K562 (cell line): Measurements from ENCODE around the gene ELK4. TPM values are rescaled to one million over a fixed set of nuclear protein-coding genes. Genes with fewer than 3 reads are reported as not detected.

ENCODE experiments used
- ATAC-seq: fragments of 200-7000 bp; cut with Tn5 transposase; 3 replicates; pipeline ENCODE4 v1.9.1; 2020; ENCODE audit warnings: moderate library complexity
- BruUV-seq: library from RNA; stranded (reverse); fragments of 400-500 nt; replicated peaks from 2 replicates; lab custom pipeline; 2021; lab: Mats Ljungman, UMichigan
- CTCF ChIA-PET: fragments of 300-600 bp; formaldehyde crosslinking; extraction: SDS; loops from one replicate; lab custom pipeline; 2021; ENCODE audit warnings: low intra/inter-chr PET ratio; lab: Yijun Ruan, JAX
- POLR2A ChIA-PET: fragments of 300-600, 350-650 bp; sonication (Branson Sonifier 250); formaldehyde crosslinking; extraction: SDS; loops from one replicate; lab custom pipeline; 2021; ENCODE audit warnings: antibody characterized with exemption, inconsistent platforms; lab: Yijun Ruan, JAX
- DNase-seq, 4 experiments: peaks; one replicate each; pipeline versions ENCODE4 v3.0.0 to v3.0.0-alpha.2; 2011 to 2018; ENCODE audit warnings: low spot score in 3 of 4, mixed read lengths in 3 of 4; ENCODE audit errors: extremely low read depth in 1 of 4
- FAIRE-seq: peaks from 2 replicates; lab custom pipeline; 2011; peaks lifted over from hg19 to GRCh38; lab: Jason Lieb, UNC
- H2AFZ ChIP-seq: 2 replicates; pipeline ENCODE4 v1.6.0; 2011; ENCODE audit warnings: low read depth, low read length, control low read depth, inconsistent platforms
- H3K27ac ChIP-seq: fragments of 200-600 bp; 3 replicates; pipeline ENCODE4 v1.8.0; 2011; ENCODE audit warnings: low read depth, mild to moderate bottlenecking, control low read depth, inconsistent platforms, low read length, moderate library complexity, mixed read lengths; ENCODE audit errors: extremely low read depth
- H3K27me3 ChIP-seq, 2 experiments: fragments of 300-600 bp in 1 of 2; 2 replicates in 1 of 2; 3 replicates in 1 of 2; pipeline versions ENCODE4 v1.6.0 to v1.8.0; 2011; ENCODE audit warnings: inconsistent platforms in 2 of 2, low read length in 2 of 2, mild to moderate bottlenecking in 1 of 2, mixed read lengths in 1 of 2, moderate library complexity in 1 of 2; ENCODE audit not compliant: control insufficient read depth in 2 of 2, insufficient read depth in 2 of 2
- H3K36me3 ChIP-seq: fragments of 300-600 bp; 3 replicates; pipeline ENCODE4 v1.8.0; 2011; ENCODE audit warnings: mild to moderate bottlenecking, low read length, inconsistent platforms; ENCODE audit not compliant: control insufficient read depth, insufficient read depth
- H3K4me1 ChIP-seq, 2 experiments: fragments of 200-600 bp in 1 of 2; replicated peaks in 1 of 2; 2 replicates in 1 of 2; 3 replicates in 1 of 2; pipeline versions ENCODE4 v1.5.1 to v1.8.0; 2011; ENCODE audit warnings: inconsistent platforms in 2 of 2, low read length in 2 of 2, mild to moderate bottlenecking in 1 of 2, mixed read lengths in 1 of 2, moderate library complexity in 1 of 2; ENCODE audit not compliant: control insufficient read depth in 2 of 2, insufficient read depth in 2 of 2
- H3K4me2 ChIP-seq: 2 replicates; pipeline ENCODE4 v1.6.1; 2011; ENCODE audit warnings: low read length, control low read depth, inconsistent platforms, mixed read lengths; ENCODE audit not compliant: insufficient read depth
- H3K4me3 ChIP-seq: fragments of 200-600 bp; sonication (generic), shearing (Covaris generic); 2 replicates; pipeline ENCODE4 v1.5.1; 2016; ENCODE audit warnings: control low read depth, inconsistent platforms
- H3K79me2 ChIP-seq: fragments of 200-600 bp; 3 replicates; pipeline ENCODE4 v1.8.0; 2011; ENCODE audit warnings: low read length, inconsistent platforms; ENCODE audit not compliant: control insufficient read depth, insufficient read depth
- H3K9ac ChIP-seq, 2 experiments: 2 replicates each; pipeline versions ENCODE4 v1.6.0 to v1.6.1; 2011; ENCODE audit warnings: low read depth in 2 of 2, low read length in 2 of 2, control low read depth in 1 of 2, inconsistent platforms in 1 of 2, mild to moderate bottlenecking in 1 of 2, mixed read lengths in 1 of 2; ENCODE audit not compliant: insufficient read depth in 1 of 2
- H3K9me1 ChIP-seq: one replicate; pipeline ENCODE4 v1.6.0; 2011; ENCODE audit warnings: inconsistent platforms, mild to moderate bottlenecking, low read length, moderate library complexity; ENCODE audit not compliant: control insufficient read depth, insufficient read depth
- H3K9me3 ChIP-seq: replicated peaks from 2 replicates; pipeline ENCODE4 v1.5.1; 2011; ENCODE audit warnings: low read depth, low read length, inconsistent platforms; ENCODE audit not compliant: control insufficient read depth, insufficient read depth
- H4K20me1 ChIP-seq: replicated peaks from 2 replicates; pipeline ENCODE4 v1.6.1; 2011; ENCODE audit warnings: low read length, inconsistent platforms, mixed read lengths; ENCODE audit not compliant: control insufficient read depth, insufficient read depth
- MBD2 ChIP-seq: sonication (generic); IDR thresholded peaks from 2 replicates; pipeline ENCODE4 v1.6.1; 2016; ENCODE audit warnings: low read depth, borderline replicate concordance
- TBP ChIP-seq: optimal IDR thresholded peaks from 2 replicates; pipeline ENCODE3; 2011; ENCODE audit warnings: low read depth, low read length, improper control_type of control experiment
- ZNF140 ChIP-seq: fragments of 250-450 bp; sonication (Bioruptor Pico); IDR thresholded peaks from 2 replicates; pipeline ENCODE4 v1.8.0; 2021; ENCODE audit warnings: moderate library complexity, mild to moderate bottlenecking, inconsistent platforms
- ZNF174 ChIP-seq: fragments of 250-450 bp; sonication (Bioruptor Pico); IDR thresholded peaks from 2 replicates; pipeline ENCODE4 v1.4.0; 2020; ENCODE audit warnings: mild to moderate bottlenecking
- ZNF395 ChIP-seq: fragments of 200-800 bp; sonication (Bioruptor generic); IDR thresholded peaks from 2 replicates; pipeline ENCODE4 v1.6.1; 2017; ENCODE audit warnings: missing genetic modification characterization, missing compliant biosample characterization
- WGBS: fragments of 100-300 bp; shearing (Covaris generic); methylation state at CpG from one replicate; pipeline ENCODE4 v1.1.6; 2016; ENCODE audit warnings: low coverage, mixed read lengths; ENCODE audit not compliant: insufficient coverage; ENCODE audit errors: missing lambda C conversion rate; 5-methylcytosine and 5-hydroxymethylcytosine counted together
- in situ Hi-C: fragments of 300-500 bp; cut with MboI; formaldehyde crosslinking; loops from 4 replicates; pipeline ENCODE4 v1.15.0; 2018; ENCODE audit warnings: inconsistent platforms, mixed read lengths
- intact Hi-C: fragments of 100-400 bp; cut with micrococcal nuclease; formaldehyde crosslinking; loops from 2 replicates; pipeline ENCODE4 v1.14.2; 2022
- polyA plus RNA-seq, 8 experiments: library from polyadenylated mRNA; depleted of rRNA in 4 of 8; stranded (reverse) in 5 of 8; unstranded in 3 of 8; fragments of >200 nt; fragmentation: Nextera tagmentation in 2 of 8; fragmentation: Illumina TruSeq in 1 of 8; extraction: Ambion mirVana in 2 of 8; extraction: Trizol in 1 of 8; gene quantifications; 2 replicates each; pipeline versions ENCODE4 v1.2.1 to v1.2.3, GENCODE V29; 2011 to 2014; ENCODE audit warnings: inconsistent platforms in 1 of 8, missing spikeins in 1 of 8
- total RNA-seq, 7 experiments: library from RNA; depleted of rRNA in 6 of 7; stranded (reverse); fragments of >200 nt in 6 of 7; fragmentation: Illumina TruSeq in 2 of 7; extraction: Trizol in 2 of 7; gene quantifications; 2 replicates each; pipeline versions ENCODE4 v1.2.1 to v1.2.3, GENCODE V29; 2011 to 2021; ENCODE audit warnings: low replicate concordance in 1 of 7

The ELK4 gene
- total and polyA plus RNA-seq, 9 of the 15 experiments (the other 6 are each of a cell fraction or from before 2014, with no cell fraction given): 2.0 to 21.7 (median 9.2) TPM

- Histone ChIP-seq H3K9ac (no peak overlapping the region), H3K9me3 (no peaks in the 10 kb centered on the region), H3K36me3 (no peaks in the 10 kb centered on the region), H3K4me1 (peaks cover 0 to 4% of the 10 kb centered on the region in 2 experiments; a peak in 1 of 5 replicates), H2AFZ (no peak overlapping the region), H3K4me2 (no peak overlapping the region), H3K79me2 (no peaks in the 10 kb centered on the region), H3K27me3 (peaks cover 54 to 72% of the 10 kb centered on the region in 2 experiments), H4K20me1 (peaks cover 38% of the 10 kb centered on the region), H3K27ac (no peak overlapping the region), H3K4me3 (no peak overlapping the region), H3K9me1 (no peaks in the 10 kb centered on the region)
- no peak for TF ChIP-seq ZNF140 (CRISPR knock-in tag)
- no peak for TF ChIP-seq ZNF174 (CRISPR knock-in tag)
- TF ChIP-seq ZNF395 (CRISPR knock-in tag): no peak
- TF ChIP-seq TBP: no peak
- TF ChIP-seq MBD2: no peak
- WGBS: 0% methylated on average over 1 of the region's 1 CpG
- no TSS peak for BruUV-seq
- CTCF ChIA-PET: no interaction called here
- intact Hi-C loops (no loop called here), in situ Hi-C loops (no loop called here)
- no peak for FAIRE-seq
- DNase-seq: no peak
- ATAC-seq: no peak
- POLR2A ChIA-PET: interaction anchor here (0.5 to 1.1 kb wide), 4 partner anchors 10 to 343 kb away, joined by 3 to 4 read pairs (median 4); no protein-coding TSS in a partner anchor
These were observed 56.4 kb downstream of the ELK4 start for GRCh38 chr1:205575294-205575885.
